ENCODE data around the gene RNF175. TPM values are rescaled to one million over a fixed set of nuclear protein-coding genes. Genes with fewer than 3 reads are reported as not detected.

The RNF175 gene
- total RNA-seq, result not detected

- DNase-seq (peak in 1 of 2 donors; percentile 88), ATAC-seq (ENCODE audit: low FRiP score in 2 of 2) (peak in 1 of 2 donors; percentile 78)
- Histone ChIP-seq H3K4me3 (peak within 1 kb of the TSS; percentile 33 to 54 (median 43)), H3K27ac (peak within 1 kb of the TSS in 1 of 4 donors; percentile 40), H3K27me3 (peaks cover 0 to 17% (median 7%) of the 10 kb centered on the region in 4 donors), H3K9me3 (no peaks in the 10 kb centered on the region), H3K36me3 (no peaks in the 10 kb centered on the region), H3K4me1 (peaks cover 9 to 13% (median 10%) of the 10 kb centered on the region in 4 donors)
- TF ChIP-seq POLR2A (IDR thresholded peaks at IDR 0.05) (no peak), EP300 (IDR thresholded peaks at IDR 0.05) (no peak), POLR2AphosphoS5 (IDR thresholded peaks at IDR 0.05) (no peak), CTCF (IDR thresholded peaks at IDR 0.05) (no peak)
- WGBS, 2 donors, result 14 to 20% methylated on average over 28 to 42 of the region's 76 CpGs
Observed at GRCh38 chr4:153759407-153760316, at the start of gene RNF175. Gene RNF175 (minus strand): TSS chr4:153760024. CDS start chr4:153759862, 162 bp downstream.

GRCh38 chr4:153809307-153809706 is 49.5 kb upstream of the RNF175 start:
- no peak for DNase-seq

GRCh38 chr4:153808175-153808574 is 48.4 kb upstream of the RNF175 start:
- Histone ChIP-seq H3K4me1 (no peaks in the 10 kb centered on the region), H3K9me3 (no peaks in the 10 kb centered on the region), H3K27me3 (no peaks in the 10 kb centered on the region), H3K27ac (no peak overlapping the region), H3K36me3 (no peaks in the 10 kb centered on the region), H3K4me3 (no peak overlapping the region)
- ATAC-seq (ENCODE audit: low FRiP score in 2 of 2), result no peak
- TF ChIP-seq POLR2AphosphoS5 (IDR thresholded peaks at IDR 0.05), result no peak
- no peak for TF ChIP-seq EP300 (IDR thresholded peaks at IDR 0.05)
- no peak for TF ChIP-seq POLR2A (IDR thresholded peaks at IDR 0.05)
- TF ChIP-seq CTCF (IDR thresholded peaks at IDR 0.05), result no peak
- DNase-seq, result no peak
- WGBS, 2 donors, result 48 to 77% methylated on average over 1 of the region's 1 CpG

More at GRCh38 chr4:153809307-153809706, 49.5 kb upstream of the RNF175 start:
- H3K4me3 ChIP-seq, result no peak overlapping the region
- H3K4me1 ChIP-seq, result no peaks in the 10 kb centered on the region
- no peaks in the 10 kb centered on the region for H3K27me3 ChIP-seq
- no peaks in the 10 kb centered on the region for H3K36me3 ChIP-seq
- H3K9me3 ChIP-seq, result no peaks in the 10 kb centered on the region
- TF ChIP-seq EP300 (IDR thresholded peaks at IDR 0.05) (no peak), POLR2A (IDR thresholded peaks at IDR 0.05) (no peak), CTCF (IDR thresholded peaks at IDR 0.05) (no peak), POLR2AphosphoS5 (IDR thresholded peaks at IDR 0.05) (no peak)
- H3K27ac ChIP-seq, result no peak overlapping the region
- ATAC-seq (ENCODE audit: low FRiP score in 2 of 2), result no peak

DNA sequence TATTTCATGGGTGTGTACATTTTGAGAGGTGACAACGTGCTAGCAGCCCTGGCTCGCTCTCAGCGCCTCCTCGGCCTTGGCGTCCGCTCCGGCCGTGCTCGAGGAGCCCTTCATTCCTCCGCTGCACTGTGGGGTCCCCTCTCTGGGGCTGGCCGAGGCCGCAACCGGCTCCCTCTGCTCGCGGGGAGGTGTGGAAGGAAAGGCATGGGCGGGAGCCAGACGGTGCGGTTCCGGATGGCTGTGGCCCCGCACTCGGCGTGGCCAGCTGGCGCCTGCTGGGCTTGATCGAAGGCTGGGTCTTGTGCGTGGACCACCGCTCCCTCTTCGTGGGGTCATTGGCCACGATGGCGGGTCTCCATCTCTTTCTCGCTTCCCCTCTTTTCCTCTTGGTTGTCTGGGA is 46.2 kb upstream of the RNF175 start:
- H3K9me3 ChIP-seq, result no peaks in the 10 kb centered on the region
- ATAC-seq (ENCODE audit: low FRiP score in 2 of 2) (no peak), DNase-seq (peak in 1 of 2 donors; percentile 76)
- H3K27me3 ChIP-seq, result no peaks in the 10 kb centered on the region
- no peaks in the 10 kb centered on the region for H3K4me1 ChIP-seq
- H3K27ac ChIP-seq, result no peak overlapping the region
- H3K4me3 ChIP-seq, result no peak overlapping the region
- 95% methylated on average over 30 of the region's 30 CpGs for WGBS, 2 donors
- TF ChIP-seq EP300 (IDR thresholded peaks at IDR 0.05) (no peak), POLR2A (IDR thresholded peaks at IDR 0.05) (no peak), CTCF (IDR thresholded peaks at IDR 0.05) (no peak), POLR2AphosphoS5 (IDR thresholded peaks at IDR 0.05) (no peak)
- H3K36me3 ChIP-seq, result no peaks in the 10 kb centered on the region

Data from upper lobe of left lung (tissue), 6 donors.